Right lung (tissue), 5 donors: ENCODE data around the gene PLK5. TPM values are rescaled to one million over a fixed set of nuclear protein-coding genes. Genes with fewer than 3 reads are reported as not detected.
A peak's percentile ranks its signal among the peaks of the same experiment; 100 is the strongest.
"Not testable (repeated sequence)": the region's sequence is repeated elsewhere in the genome, so short reads cannot be mapped to it uniquely, and the experiment has no call there.

Experiments
- DNase-seq, 2 donors: peaks; one replicate each; pipeline ENCODE4 v3.0.0-alpha.2; 2013
- polyA plus RNA-seq, 5 donors: library from polyadenylated mRNA; unstranded; fragments of 120-200 nt; gene quantifications; one replicate each; pipeline versions ENCODE4 v1.2.1 to v1.2.3, GENCODE V29; 2013; ENCODE audit warnings: inconsistent platforms in 1 of 5, low replicate concordance in 1 of 5; ENCODE audit not compliant: insufficient read length in 5 of 5, insufficient read depth in 1 of 5

Gene PLK5
- polyA plus RNA-seq, 5 donors: 0.14 to 0.53 (median 0.28) TPM

- DNase-seq: peak; percentile 90 to 92
These were observed 15.9 kb upstream of the PLK5 start for GRCh38 chr19:1507763-1508506.

- DNase-seq: no peak
These were observed 15.4 kb upstream of the PLK5 start for GRCh38 chr19:1508507-1508856.

- no peak for DNase-seq
These were observed 14.1 kb upstream of the PLK5 start for GRCh38 chr19:1509602-1510441.

GRCh38 chr19:1510442-1510806 lies 13.5 kb upstream of the PLK5 start:
- DNase-seq: no peak

- no peak for DNase-seq
These were observed 13.1 kb upstream of the PLK5 start for GRCh38 chr19:1510807-1511206.

GRCh38 chr19:1511318-1512317 lies 12.3 kb upstream of the PLK5 start:
- no peak for DNase-seq

- no peak for DNase-seq
These were observed 11.0 kb upstream of the PLK5 start, which contains the start of gene ADAMTSL5 for GRCh38 chr19:1512671-1513498. Gene ADAMTSL5, minus strand, starts transcription at chr19:1513019. Its CDS starts 2,076 bp downstream, at chr19:1510943.

- no peak for DNase-seq
These were observed 10.2 kb upstream of the PLK5 start for GRCh38 chr19:1513499-1514294.

GRCh38 chr19:1514295-1514661 lies 9.6 kb upstream of the PLK5 start:
- no peak for DNase-seq

- no peak for DNase-seq
These were observed 8.7 kb upstream of the PLK5 start for GRCh38 chr19:1514986-1515721.

GRCh38 chr19:1516395-1516753 lies 7.5 kb upstream of the PLK5 start:
- DNase-seq: no peak

GRCh38 chr19:1518471-1518870 lies 5.4 kb upstream of the PLK5 start:
- DNase-seq: no peak

GRCh38 chr19:1519802-1520201 lies 4.1 kb upstream of the PLK5 start:
- not testable (repeated sequence) for DNase-seq

GRCh38 chr19:1520203-1520780 lies 3.6 kb upstream of the PLK5 start:
- no peak for DNase-seq

- DNase-seq: no peak
These were observed 2.2 kb upstream of the PLK5 start for GRCh38 chr19:1521636-1522035.

- no peak for DNase-seq
These were observed 1.8 kb upstream of the PLK5 start for GRCh38 chr19:1522061-1522460.

GRCh38 chr19:1522838-1523237 lies 1.0 kb upstream of the PLK5 start:
- DNase-seq: no peak

- no peak for DNase-seq
These were observed 552 bp downstream of the PLK5 start for GRCh38 chr19:1524287-1524971.

- no peak for DNase-seq
These were observed 1.1 kb downstream of the PLK5 start for GRCh38 chr19:1524972-1525325.
